ENCODE measurements around the gene FTMT.
"Not testable (repeated sequence)": the region's sequence is repeated elsewhere in the genome, so short reads cannot be mapped to it uniquely, and the experiment has no call there.

Gene FTMT

DNA sequence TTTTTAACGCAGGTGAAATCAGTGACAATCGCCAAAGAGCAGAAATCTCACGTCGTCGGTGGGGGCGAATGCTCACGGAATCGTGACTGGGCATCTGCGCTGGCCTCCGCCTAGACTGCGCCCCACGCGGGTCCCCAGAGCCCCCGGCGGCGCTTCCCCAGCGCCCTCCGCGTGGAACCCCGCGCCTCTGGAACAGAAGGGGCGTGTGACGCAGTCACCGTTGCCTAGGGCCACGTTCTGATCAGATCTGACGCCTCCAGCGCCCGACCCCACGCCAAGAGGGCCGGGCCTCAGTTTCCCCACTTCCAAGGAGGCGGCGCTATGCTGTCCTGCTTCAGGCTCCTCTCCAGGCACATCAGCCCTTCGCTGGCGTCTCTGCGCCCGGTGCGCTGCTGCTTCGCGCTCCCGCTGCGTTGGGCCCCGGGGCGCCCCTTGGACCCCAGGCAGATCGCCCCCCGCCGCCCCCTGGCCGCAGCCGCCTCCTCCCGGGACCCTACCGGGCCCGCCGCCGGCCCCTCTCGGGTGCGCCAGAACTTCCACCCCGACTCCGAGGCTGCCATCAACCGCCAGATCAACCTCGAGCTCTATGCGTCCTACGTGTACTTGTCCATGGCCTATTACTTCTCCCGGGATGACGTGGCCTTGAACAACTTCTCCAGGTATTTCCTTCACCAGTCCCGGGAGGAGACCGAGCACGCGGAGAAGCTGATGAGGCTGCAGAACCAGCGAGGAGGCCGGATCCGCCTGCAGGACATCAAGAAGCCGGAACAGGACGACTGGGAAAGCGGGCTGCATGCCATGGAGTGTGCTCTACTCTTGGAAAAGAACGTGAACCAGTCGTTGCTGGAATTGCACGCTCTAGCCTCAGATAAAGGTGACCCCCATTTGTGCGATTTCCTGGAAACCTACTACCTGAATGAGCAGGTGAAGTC, at the start of gene FTMT:
Gene FTMT, plus strand, starts transcription at position 240 of the 932 bp plus-strand sequence. Its CDS starts 82 bp downstream, at position 322.
- no peak for DNase-seq (ENCODE audit: low spot score)

DNA sequence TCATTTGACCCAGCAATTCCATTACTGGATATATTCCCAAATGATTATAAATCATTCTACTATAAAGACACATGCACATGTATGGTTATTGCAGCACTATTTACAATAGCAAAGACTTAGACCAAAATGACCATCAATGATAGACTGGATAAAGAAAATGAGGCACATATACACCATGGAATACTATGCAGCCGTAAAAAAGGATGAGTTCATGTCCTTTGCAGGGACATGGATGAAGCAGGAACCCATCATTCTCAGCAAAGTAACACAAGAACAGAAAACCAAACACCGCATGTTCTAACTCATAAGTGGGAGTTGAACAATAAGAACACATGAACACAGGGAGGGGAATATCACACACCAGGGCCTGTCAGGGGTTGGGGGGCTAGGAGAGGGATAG, 46.4 kb upstream of the FTMT start:
- not testable (repeated sequence) for DNase-seq (ENCODE audit: low spot score)

DNA sequence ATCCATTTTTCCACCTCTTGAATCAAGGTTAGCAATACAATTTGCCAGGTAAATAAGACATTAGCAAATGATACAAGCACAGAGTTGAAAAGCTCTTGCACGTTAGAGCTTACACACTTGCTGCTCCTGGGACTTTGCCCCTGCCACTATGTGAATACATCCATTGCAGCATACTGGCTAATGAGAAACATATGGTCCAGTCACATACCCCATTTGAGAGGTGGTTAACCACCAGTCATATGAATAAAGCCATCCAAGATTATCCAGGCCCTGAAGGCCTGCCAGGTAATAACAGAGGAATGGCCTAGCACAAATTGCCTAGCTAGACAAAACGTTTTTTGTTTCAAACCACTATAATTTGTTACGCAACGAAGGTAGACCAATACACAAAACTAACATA, 45.8 kb upstream of the FTMT start:
- DNase-seq (ENCODE audit: low spot score) = no peak

DNA sequence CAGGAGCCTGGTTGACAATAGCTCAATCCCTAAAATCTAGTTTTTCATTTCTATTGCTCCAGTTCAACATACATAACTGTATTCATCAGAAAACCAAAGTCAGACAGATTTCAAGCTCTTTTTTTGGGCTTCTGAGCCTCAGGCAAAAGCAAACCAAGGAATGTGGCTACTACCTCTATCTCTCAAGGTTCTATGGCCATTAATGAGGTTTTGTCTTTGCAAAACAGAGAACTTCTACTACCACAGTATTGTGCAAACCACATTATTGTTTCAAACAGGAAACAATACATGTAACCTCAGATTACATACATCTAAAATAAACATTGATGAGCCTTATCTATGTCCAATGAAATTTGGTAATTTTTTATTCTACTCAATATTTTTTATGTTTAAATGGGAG, 35.5 kb upstream of the FTMT start:
- DNase-seq (ENCODE audit: low spot score) = no peak

DNA sequence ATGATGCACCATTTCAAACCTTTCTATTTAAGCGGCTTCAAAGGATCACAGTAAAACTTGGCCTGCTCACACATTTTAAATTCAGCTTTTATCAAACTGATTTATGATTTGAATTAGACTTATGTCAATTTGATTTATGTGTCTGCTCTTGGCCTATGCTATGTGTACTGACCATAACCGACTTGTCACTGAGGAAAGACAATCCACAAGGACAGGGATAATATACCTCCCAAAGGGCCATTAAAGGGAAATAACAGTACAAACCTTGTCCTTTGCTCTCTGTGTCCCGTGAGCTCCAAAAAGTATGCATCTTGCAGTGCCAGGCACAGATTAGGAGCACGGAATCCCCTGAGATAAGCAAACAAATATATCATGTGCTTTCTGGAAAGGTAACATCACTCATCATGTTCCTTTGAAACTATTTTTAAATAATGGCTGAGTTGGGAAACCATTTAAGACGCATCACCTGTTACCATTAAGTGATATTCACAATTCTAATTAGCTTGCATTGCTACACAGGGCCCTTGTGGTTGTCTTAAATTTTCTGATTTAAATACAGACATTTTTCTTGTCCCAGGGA, 31.9 kb upstream of the FTMT start:
- no peak for DNase-seq (ENCODE audit: low spot score)

DNA sequence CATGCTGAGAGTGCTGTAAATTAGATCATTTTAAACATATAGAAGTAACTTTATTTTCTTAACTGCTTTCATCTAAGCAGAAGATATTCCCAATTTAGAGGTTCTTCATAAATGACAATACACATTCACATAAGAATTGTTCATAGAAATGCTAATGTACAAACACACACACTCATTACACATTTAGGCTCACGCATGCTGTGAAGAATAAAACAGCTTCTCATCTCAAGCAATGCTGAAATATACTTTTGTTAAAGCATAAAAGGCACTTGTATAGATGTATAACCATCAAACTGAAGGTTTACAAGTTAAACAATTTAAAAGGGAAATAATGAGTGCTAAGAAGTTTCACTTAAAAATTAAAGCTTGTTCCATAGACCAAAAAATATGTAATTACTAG, 18.1 kb upstream of the FTMT start:
- DNase-seq (ENCODE audit: low spot score) = no peak

DNA sequence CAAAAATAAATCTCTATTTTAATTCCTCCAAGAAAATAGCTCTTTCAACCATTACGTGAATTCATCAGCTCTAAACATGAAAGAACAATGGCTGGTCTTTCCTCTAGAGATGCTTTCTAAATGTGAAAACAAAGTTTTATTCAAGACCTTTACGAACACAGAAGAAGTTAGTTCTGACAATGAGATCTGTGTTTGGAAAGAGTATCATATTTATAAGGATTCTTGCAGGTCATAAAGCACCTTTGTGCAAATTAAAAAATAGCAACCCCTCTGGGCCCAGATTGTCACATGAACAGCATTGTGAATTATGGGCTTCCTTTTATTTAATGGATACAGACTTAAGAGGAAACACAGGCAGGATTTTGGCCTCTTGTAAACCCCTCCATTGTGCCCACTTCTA, 17.7 kb upstream of the FTMT start:
- no peak for DNase-seq (ENCODE audit: low spot score)

DNA sequence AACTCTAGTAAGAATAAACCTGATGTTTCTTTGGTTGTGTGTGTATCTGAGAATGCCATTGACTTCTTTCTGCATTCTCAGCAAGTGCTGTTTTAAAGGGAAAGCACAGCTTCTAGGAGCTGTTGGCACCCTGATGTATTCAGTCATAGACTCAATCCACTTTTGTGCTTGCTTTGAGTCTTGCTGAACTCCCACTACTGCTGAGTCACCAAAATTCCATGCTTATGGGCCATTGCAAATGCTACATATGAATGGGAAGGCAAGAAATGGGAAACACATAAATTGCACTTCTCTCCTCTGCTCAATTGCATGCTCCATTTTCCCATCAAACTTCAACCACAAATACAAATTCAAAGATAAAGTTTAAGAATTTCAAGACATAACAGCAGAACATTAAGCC, 9.8 kb upstream of the FTMT start:
- DNase-seq (ENCODE audit: low spot score) = no peak

DNA sequence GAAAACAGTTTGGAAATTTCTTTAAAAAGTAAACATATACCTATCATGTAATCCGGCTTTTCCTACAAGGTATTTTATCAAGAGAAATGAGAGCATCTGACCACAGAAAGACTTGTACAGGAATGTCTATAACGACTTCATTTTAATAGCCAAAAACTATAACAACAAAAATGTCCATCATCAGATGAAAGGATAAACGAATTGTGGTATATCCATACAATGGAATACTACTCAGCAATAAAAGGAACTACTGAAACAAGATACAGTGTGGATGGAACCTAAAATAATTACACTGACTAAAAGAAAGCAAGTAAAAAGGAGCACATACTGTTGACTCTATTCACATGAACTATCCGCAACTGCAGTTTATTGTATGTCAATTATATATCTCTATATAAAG, 1.4 kb upstream of the FTMT start:
- no peak for DNase-seq (ENCODE audit: low spot score)

DNA sequence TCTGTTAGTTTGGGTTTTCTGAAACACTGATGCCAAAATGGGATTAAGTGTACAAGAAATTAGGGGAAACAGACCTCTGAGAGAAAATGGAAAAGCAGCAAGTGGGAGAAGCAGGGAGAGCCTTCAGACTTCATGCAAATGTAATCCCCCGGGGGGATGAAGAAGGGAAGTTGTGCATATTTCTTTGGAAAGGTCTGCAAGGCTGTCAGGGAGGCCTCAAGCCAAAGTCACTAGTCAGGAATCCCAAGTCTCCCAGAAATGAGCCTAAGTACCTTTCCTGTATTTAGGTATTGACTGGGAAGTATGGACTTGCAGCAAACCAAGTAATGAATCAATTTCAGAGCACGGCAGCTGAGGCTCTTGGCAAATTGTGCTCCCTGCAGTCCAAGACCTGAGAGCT, 2.2 kb downstream of the FTMT start:
- DNase-seq (ENCODE audit: low spot score) = no peak

DNA sequence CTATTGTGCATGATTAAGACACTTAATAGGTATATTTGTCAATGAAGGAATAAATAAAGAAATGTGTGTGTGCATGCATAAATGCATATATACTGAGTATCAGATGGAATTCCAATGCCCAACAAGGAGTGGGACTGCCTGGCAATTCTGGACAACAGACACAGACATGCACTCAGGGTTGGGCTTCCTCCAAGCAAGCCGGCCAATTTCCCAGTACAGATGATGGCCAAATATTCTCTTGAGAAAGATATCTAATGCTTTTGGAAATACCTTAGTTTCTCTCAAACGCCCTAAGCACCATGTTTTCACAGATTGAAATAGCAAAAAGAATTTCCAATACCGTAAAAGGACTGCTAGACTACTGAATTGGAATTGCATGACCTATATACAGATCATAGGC, 11.1 kb downstream of the FTMT start:
- no peak for DNase-seq (ENCODE audit: low spot score)

DNA sequence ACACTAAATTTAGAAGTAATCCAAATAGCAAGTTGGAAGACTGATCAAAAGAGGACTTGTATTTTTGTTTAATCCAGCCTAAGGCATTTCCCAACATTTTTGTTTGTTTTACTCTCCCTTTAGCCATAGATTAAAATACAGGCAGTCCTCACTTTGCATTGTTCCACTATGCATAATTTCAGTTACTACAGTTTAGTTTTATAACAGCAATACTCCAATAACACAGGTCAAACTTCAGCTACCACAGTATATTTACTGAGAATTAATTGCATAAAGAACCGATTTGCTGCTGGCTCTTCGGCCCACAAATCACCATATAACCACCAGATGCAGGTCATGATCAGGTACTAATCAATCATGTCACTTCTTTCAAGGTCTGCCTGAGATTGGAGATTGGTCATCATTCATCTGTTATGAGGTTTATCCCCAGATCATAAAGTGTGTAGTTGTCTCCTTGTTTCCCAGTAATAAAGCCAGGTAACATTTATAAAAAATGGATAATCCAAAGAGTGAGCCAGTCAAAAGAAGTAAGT, 12.1 kb downstream of the FTMT start:
- no peak for DNase-seq (ENCODE audit: low spot score)

DNA sequence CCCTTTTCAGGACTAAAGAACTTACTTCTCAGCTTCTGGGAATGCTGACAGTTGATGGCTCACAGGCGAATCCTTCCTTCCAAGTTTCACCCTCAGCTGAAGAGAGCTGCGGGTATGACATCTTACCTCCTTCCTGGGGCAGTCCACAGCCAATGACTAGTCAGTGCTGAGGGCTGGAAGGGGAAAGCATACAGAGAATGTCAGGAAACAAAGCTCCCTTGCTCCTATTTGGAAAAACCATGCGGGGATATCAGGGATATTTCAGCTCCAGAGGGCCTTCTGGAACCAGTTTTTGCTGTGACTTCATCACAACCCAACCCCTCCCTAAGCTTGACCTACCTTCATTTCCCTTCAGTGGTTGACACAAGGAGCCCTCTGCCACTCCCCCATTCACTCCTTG, 15.7 kb downstream of the FTMT start:
- DNase-seq (ENCODE audit: low spot score) = no peak

DNA sequence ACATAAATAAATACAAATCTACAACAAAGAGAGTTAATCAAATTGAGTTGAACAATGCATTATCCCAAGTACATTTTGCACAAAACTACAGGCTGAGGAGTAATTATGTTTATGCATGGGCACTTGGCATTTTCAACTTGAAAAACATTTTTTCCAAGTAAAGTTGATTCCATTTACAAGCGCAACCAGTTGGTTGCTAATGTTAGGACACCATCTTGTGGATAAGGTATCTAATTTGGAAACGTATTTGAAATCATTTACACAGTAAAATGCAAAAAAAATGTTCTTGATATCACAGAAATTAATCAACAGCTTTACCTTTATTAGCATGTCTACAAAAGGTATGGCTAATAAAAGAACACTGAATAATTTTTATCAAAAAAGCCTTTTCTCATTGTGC, 18.8 kb downstream of the FTMT start:
- DNase-seq (ENCODE audit: low spot score) = no peak

DNA sequence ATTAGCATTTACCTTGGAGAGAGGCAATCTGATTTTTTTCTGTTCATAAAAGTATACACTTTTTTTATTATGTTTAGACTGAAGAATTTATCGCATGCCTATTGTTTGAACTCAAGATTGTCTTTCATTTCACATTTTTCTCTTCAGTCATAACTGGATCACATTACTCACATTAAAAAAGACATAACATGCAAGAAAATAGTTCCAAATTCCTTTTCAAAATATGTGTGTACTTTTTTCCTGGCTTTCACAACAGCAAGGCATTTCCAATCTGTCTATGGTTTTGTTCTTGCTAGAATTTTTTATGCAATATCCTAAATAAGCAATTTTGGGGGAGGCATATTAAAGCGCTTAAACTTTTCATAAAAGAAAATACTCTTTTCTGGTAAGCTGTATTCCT, 21.2 kb downstream of the FTMT start:
- DNase-seq (ENCODE audit: low spot score) = no peak

DNA sequence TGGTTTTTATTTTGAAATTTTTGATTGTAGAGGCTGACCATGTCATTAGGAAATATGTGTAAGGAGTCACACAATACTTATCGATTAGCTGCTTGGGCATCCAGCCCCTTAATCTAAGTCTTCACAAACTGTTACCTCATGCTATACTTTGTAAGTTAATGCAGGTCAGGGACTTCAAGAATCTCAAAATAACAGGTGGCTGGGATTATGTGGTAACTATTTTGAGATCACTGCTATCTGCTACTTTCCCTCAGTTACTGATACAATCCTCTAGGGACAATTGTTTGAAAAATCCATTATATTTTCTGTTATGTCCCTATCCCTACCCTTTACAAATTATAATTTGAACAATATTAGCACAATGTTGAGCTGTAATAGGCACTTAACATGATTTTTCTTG, 21.7 kb downstream of the FTMT start:
- DNase-seq (ENCODE audit: low spot score) = no peak

DNA sequence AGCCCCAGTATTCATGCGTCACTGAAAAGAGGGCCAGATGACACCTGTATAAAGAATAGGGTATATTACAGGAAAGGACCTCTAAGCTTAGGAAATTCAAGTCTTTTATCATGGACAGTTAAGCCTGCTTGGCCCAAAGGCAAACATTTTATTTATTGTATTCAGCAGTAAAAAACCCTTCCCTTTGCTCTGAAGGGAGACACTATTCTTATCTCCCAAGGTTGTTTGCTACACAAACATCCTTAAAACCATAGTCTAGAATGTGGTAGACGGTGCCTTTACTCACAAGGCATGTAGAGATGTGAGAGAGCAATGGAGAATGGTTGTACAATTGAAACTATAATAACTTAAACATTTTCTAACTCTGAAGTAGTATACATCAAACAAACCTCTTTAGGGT, 33.9 kb downstream of the FTMT start:
- DNase-seq (ENCODE audit: low spot score) = no peak

DNA sequence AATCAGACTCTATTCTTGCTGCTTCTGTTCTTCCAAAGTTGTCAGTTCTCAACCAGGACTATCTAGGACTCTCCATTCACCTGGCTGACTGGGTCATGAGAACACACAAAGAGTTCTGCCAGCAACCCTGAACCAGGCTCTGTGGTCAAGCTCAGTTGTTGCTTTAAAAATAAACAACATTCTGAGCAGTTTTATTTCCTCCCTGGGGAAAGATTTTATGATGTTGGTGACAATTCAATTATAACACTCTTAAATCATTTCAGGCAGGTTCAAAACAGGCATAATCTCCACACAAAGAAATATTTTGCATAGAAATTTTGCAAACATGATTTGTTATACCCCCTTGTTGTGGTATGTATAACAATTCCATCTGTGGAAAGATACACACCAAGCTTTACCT, 36.0 kb downstream of the FTMT start:
- DNase-seq (ENCODE audit: low spot score) = no peak

DNA sequence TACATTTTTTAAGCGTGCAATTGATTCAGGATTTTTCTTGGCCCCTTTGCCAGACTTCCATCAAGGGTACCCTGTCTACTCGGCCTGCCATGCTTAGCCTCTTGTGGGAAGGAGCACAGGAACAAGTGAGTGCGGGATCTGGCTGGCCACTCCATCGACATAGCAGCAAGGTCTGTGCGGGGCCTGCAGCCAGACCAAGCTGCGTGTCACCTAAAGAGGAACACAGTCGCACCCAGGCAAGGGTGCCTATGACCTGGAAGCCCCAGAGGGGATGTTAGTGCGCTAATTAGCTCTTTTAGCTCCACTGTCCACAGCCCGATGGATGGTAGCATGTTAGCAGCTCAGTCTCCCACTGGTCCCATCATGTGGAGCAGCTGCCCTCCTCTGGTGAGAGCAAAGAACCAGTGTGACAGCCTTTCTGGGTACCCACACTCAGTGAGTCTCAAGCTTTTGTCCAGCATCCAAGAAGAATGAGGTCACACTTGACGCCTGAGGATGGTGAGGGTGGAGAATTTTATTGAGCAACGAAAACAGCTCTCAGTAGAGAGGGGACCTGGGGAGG, 38.7 kb downstream of the FTMT start:
- DNase-seq (ENCODE audit: low spot score) = no peak

DNA sequence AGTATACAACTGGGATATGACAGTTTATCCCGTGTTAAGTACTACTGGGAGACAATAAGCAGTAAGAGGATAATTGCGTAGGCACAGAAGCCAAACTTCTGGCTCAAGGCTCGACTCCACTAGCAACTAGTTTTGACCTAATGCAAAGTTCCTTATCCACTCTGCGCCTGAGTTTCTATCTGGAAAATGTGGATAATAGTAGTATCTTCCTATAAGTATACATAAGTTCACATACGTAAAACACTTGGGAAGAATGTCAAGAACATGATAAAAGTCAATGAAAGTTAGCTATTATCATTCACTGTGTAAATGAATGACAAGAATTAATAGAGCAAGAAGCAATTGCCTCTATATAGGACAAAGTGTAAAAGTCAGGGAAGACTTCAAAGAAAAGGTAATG, 45.7 kb downstream of the FTMT start:
- DNase-seq (ENCODE audit: low spot score) = no peak

DNA sequence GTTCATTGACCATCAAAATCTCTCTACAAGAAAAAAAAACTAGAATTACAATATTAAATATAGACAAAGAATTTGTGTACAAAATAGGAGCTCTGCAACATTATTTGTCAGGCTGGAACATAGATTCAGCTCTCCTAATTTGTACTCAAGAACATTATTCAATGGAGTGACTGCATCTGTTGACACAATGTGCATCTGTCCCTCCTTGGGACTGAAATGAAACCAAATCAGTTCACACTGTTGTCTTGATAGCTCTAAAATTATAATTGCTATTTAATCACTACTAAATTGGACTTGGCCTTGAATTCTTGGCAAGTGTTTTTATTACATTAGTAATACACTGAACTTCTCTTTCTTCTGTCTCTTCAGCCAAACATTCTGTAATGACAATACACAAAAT, 47.7 kb downstream of the FTMT start:
- DNase-seq (ENCODE audit: low spot score) = no peak
